Left cardiac atrium (tissue), 4 donors: Measurements from ENCODE around the gene EEIG2. TPM values are rescaled to one million over a fixed set of nuclear protein-coding genes. Genes with fewer than 3 reads are reported as not detected.

Source experiments
- ATAC-seq, 2 donors: fragments of 200-7000 bp; cut with Tn5 transposase; one replicate each; pipeline ENCODE4 v1.9.1; 2020; ENCODE audit warnings: mild to moderate bottlenecking in 2 of 2, moderate library complexity in 2 of 2
- DNase-seq: peaks from one replicate; pipeline ENCODE4 v3.0.0-alpha.2; 2020
- intact Hi-C, 2 donors: fragments of 100-400 bp; cut with DNase I; formaldehyde crosslinking; loops; one replicate each; pipeline versions ENCODE4 v1.14.1 to v1.15.1; 2022 to 2023
- total RNA-seq, 2 donors: library from RNA; stranded (reverse); fragmentation: NEBNext Ultra II Directional; extraction: Animal tissue kit (Norgen Biotek cat#: 25700); gene quantifications; one replicate each; pipeline ENCODE4 v1.2.1, GENCODE V29; 2021
- donor health status: DM: no; HTN: yes; CAD: no.
- donor health status: DM: no; HTN: yes; CAD: no; lungs with severe emphysema.
- donor health status: DM: yes; HTN: yes; CAD: no.
- donor health status: Dilated cardiomyopathy.

The EEIG2 gene
- total RNA-seq, 2 donors from 2014 or later = 8.5 to 9.9 TPM

GRCh38 chr1:108606478-108606877 is 46.6 kb downstream of the EEIG2 start:
- intact Hi-C loops = no loop called here
- no peak for ATAC-seq
- no peak for DNase-seq

- intact Hi-C loops = no loop called here
- DNase-seq (no peak), ATAC-seq (peak; percentile 65 to 74)
Measured at GRCh38 chr1:108609483-108610049, 49.7 kb downstream of the EEIG2 start.

Other genes with a start within 250 kb of the EEIG2 start
- gene NBPF6, start 109.8 kb upstream of the EEIG2 start, total RNA-seq = not detected
- 1 to 10 TPM; 2.0 to 3.3 TPM for gene HENMT1, start 101.0 kb downstream of the EEIG2 start, total RNA-seq
- 10 to 100 TPM; 18.9 to 22.6 TPM for gene PRPF38B, start 132.2 kb downstream of the EEIG2 start, total RNA-seq
- not detected for gene FNDC7, start 152.8 kb downstream of the EEIG2 start, total RNA-seq
- 10 to 100 TPM; 27.7 to 30.4 TPM for gene STXBP3, start 186.6 kb downstream of the EEIG2 start, total RNA-seq